GM12892 (cell line): ENCODE data around the gene TCF20.

Experiments
- POLR2A ChIP-seq: IDR thresholded peaks from 2 replicates; pipeline ENCODE4 v1.6.1; 2011; ENCODE audit warnings: low read depth, low read length, control low read depth
- POLR2AphosphoS5 ChIP-seq: IDR thresholded peaks from 2 replicates; pipeline ENCODE4 v1.6.1; 2011; ENCODE audit warnings: low read depth, low read length, control low read depth
- TAF1 ChIP-seq: IDR thresholded peaks from 2 replicates; pipeline ENCODE4 v1.6.1; 2011; ENCODE audit warnings: low read depth, mild to moderate bottlenecking, control low read depth, low read length, borderline replicate concordance

- no peak for TF ChIP-seq POLR2AphosphoS5
- no peak for TF ChIP-seq TAF1
- TF ChIP-seq POLR2A = no peak
Observed at GRCh38 chr22:42227435-42227834, 43.0 kb downstream of the TCF20 start.
